ENCODE data around the gene PROSER2. TPM values are rescaled to one million over a fixed set of nuclear protein-coding genes. Genes with fewer than 3 reads are reported as not detected.
A peak's percentile ranks its signal among the peaks of the same experiment; 100 is the strongest.

Gene PROSER2
- total RNA-seq, 1 experiment from 2014 or later, result 19.5 TPM

DNA sequence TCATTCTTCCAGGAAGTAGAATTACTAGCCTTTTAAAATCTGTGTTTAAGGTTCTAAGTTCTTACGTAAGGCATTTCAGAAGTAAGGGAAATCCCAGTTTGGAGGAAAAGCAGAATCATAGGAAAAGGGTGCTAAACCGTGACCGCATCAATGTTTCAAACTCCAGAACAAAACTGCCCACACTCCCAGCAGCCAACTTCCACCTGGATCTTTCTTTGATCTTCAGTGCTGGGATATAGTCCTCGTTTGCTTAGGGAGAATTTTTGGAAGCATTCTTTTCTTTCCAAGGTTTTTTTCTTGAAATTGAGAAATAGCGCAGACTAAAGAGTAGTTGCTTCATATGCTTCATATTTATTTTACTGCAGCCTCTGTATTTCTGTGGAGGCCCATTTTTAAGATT lies 8.9 kb downstream of the PROSER2 start:
- intact Hi-C loops (cut with micrococcal nuclease; ENCODE audit: unreplicated experiment), result no loop called here
- Mint-ChIP-seq H3K4me1 (ENCODE audit: low read depth, unreplicated experiment) (peaks cover 49% of the 10 kb centered on the region), H3K4me3 (ENCODE audit: low read depth, unreplicated experiment) (peak overlapping the region; percentile 59), H3K9me3 (ENCODE audit: low read depth, unreplicated experiment) (no peaks in the 10 kb centered on the region), H3K27ac (ENCODE audit: unreplicated experiment) (peak overlapping the region; percentile 97), H3K27me3 (ENCODE audit: unreplicated experiment) (no peaks in the 10 kb centered on the region), H3K36me3 (ENCODE audit: insufficient read depth, unreplicated experiment) (peaks cover 28% of the 10 kb centered on the region)
- DNase-seq, result no peak
- CTCF ChIA-PET, result interaction anchor here (2.0 kb wide), 1 partner anchor 12 kb away, joined by 13 read pairs; no protein-coding TSS in a partner anchor
- TF ChIP-seq, protein P1, sequence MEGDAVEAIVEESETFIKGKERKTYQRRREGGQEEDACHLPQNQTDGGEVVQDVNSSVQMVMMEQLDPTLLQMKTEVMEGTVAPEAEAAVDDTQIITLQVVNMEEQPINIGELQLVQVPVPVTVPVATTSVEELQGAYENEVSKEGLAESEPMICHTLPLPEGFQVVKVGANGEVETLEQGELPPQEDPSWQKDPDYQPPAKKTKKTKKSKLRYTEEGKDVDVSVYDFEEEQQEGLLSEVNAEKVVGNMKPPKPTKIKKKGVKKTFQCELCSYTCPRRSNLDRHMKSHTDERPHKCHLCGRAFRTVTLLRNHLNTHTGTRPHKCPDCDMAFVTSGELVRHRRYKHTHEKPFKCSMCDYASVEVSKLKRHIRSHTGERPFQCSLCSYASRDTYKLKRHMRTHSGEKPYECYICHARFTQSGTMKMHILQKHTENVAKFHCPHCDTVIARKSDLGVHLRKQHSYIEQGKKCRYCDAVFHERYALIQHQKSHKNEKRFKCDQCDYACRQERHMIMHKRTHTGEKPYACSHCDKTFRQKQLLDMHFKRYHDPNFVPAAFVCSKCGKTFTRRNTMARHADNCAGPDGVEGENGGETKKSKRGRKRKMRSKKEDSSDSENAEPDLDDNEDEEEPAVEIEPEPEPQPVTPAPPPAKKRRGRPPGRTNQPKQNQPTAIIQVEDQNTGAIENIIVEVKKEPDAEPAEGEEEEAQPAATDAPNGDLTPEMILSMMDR (IDR thresholded peaks at IDR 0.05; ENCODE audit: unreplicated experiment), result no peak
- BruUV-seq (replicated peaks), result TSS peak; percentile 8

DNA sequence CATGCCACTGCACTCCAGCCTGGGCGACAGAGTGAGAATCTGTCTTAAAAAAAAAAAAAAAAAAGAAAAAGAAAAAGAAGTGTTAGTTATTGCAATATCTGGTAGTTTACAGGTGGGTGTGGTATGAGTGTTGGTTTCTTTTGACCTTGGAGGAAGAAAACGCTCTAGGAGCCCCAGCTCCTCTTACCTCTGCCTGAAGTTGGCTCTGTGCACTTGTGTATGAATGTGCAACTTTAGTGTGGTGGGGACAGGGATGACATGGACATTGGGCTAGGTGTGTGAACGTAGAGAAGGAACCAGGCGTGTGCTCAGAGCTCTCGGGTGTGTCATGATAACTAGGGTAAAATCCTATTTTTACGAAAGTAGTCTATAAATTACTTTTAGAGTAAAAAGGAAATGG lies 11.9 kb downstream of the PROSER2 start:
- peaks cover 36% of the 10 kb centered on the region for H3K4me1 Mint-ChIP-seq (ENCODE audit: low read depth, unreplicated experiment)
- BruUV-seq (replicated peaks), result no TSS peak
- DNase-seq, result no peak
- H3K27ac Mint-ChIP-seq (ENCODE audit: unreplicated experiment), result no peak overlapping the region
- H3K36me3 Mint-ChIP-seq (ENCODE audit: insufficient read depth, unreplicated experiment), result peaks cover 12% of the 10 kb centered on the region
- TF ChIP-seq, protein P1 (IDR thresholded peaks at IDR 0.05; ENCODE audit: unreplicated experiment), result no peak
- H3K27me3 Mint-ChIP-seq (ENCODE audit: unreplicated experiment), result no peaks in the 10 kb centered on the region
- CTCF ChIA-PET, result no interaction called here
- H3K9me3 Mint-ChIP-seq (ENCODE audit: low read depth, unreplicated experiment), result no peaks in the 10 kb centered on the region
- intact Hi-C loops (cut with micrococcal nuclease; ENCODE audit: unreplicated experiment), result no loop called here
- no peak overlapping the region for H3K4me3 Mint-ChIP-seq (ENCODE audit: low read depth, unreplicated experiment)

DNA sequence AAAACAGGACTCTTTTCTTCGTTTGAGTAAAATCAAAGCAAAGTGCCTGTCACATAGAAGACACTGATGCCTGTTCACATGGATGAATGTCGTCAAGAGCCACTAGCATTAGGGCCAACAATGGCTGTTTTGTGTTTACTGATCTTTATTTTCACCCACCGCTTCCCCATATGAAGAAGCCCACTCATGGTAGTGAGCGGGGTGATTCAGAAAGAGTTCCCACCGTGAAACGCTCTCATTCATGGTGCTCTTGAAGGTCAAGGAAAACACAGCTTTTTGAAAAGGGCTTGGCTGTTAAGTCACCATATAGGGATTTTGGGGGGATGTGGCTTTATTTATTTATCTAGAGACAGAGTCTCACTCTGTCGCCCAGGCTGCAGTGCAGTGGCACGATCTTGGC lies 12.5 kb downstream of the PROSER2 start:
- CTCF ChIA-PET, result no interaction called here
- no peaks in the 10 kb centered on the region for H3K27me3 Mint-ChIP-seq (ENCODE audit: unreplicated experiment)
- intact Hi-C loops (cut with micrococcal nuclease; ENCODE audit: unreplicated experiment), result no loop called here
- H3K36me3 Mint-ChIP-seq (ENCODE audit: insufficient read depth, unreplicated experiment), result peaks cover 10% of the 10 kb centered on the region
- TF ChIP-seq, protein P1 (IDR thresholded peaks at IDR 0.05; ENCODE audit: unreplicated experiment), result no peak
- DNase-seq, result no peak
- no TSS peak for BruUV-seq (replicated peaks)
- H3K27ac Mint-ChIP-seq (ENCODE audit: unreplicated experiment), result no peak overlapping the region
- H3K4me3 Mint-ChIP-seq (ENCODE audit: low read depth, unreplicated experiment), result no peak overlapping the region
- H3K4me1 Mint-ChIP-seq (ENCODE audit: low read depth, unreplicated experiment), result peaks cover 29% of the 10 kb centered on the region
- H3K9me3 Mint-ChIP-seq (ENCODE audit: low read depth, unreplicated experiment), result no peaks in the 10 kb centered on the region

DNA sequence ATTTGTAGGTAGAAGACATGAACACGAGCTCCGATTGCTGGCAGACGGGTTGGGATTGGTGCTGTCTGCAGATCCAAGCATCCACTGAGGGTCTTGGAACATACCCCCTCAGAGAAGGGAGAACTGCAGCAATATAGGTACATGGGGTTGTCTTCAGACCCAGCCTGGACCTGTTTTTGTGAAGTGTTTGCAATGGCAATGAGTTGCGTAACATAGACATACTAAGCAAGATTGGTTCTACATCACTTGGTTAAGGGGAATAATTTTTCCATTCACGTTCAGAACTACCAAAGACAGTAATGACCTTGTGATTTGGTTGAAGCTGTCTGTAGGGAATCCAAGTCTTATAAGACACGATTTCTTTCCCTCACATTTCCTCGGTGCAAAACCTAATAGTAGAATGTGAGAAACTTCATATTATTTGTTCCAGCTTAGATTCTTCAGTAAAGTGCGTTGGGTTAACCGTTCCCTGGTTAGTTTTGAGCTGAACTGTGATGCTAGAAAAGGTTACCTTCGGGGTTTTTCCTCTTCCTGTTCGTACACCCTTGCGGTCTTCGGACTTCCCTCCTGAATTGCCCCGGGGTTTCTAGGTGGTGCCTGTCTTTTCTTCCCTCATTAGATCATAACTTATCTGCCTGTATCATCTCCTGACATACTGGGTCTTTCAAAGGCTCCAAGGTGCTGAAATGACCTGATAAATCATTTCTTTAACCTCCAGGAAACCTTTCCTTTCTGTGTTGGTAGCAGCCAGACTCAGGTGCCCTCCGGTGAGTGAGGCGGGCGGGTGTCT lies 14.4 kb downstream of the PROSER2 start:
- no peaks in the 10 kb centered on the region for H3K27me3 Mint-ChIP-seq (ENCODE audit: unreplicated experiment)
- CTCF ChIA-PET, result interaction anchor here (1.5 kb wide), 1 partner anchor 8 kb away, joined by 3 read pairs; no protein-coding TSS in a partner anchor
- H3K9me3 Mint-ChIP-seq (ENCODE audit: low read depth, unreplicated experiment), result no peaks in the 10 kb centered on the region
- no peak overlapping the region for H3K4me3 Mint-ChIP-seq (ENCODE audit: low read depth, unreplicated experiment)
- peaks cover 5% of the 10 kb centered on the region for H3K36me3 Mint-ChIP-seq (ENCODE audit: insufficient read depth, unreplicated experiment)
- TF ChIP-seq, protein P1 (IDR thresholded peaks at IDR 0.05; ENCODE audit: unreplicated experiment), result no peak
- intact Hi-C loops (cut with micrococcal nuclease; ENCODE audit: unreplicated experiment), result no loop called here
- BruUV-seq (replicated peaks), result no TSS peak
- peaks cover 11% of the 10 kb centered on the region for H3K4me1 Mint-ChIP-seq (ENCODE audit: low read depth, unreplicated experiment)
- no peak for DNase-seq
- no peak overlapping the region for H3K27ac Mint-ChIP-seq (ENCODE audit: unreplicated experiment)
